Skin epidermis (tissue), 12 donors: ENCODE results near the gene SERPINB11.
A peak's percentile ranks its signal among the peaks of the same experiment; 100 is the strongest.
"Not testable (repeated sequence)": the region's sequence is repeated elsewhere in the genome, so short reads cannot be mapped to it uniquely, and the experiment has no call there.

Source experiments
- H3K27ac ChIP-seq, 21 experiments: fragments of 200-600 bp; sonication (generic) in 11 of 21; one replicate each; pipeline ENCODE4 v1.5.0; 2020; ENCODE audit warnings: mild to moderate bottlenecking in 3 of 21, inconsistent platforms in 2 of 21, moderate library complexity in 2 of 21
- H3K4me3 ChIP-seq, 7 experiments: fragments of 200-600 bp; sonication (generic) in 2 of 7; one replicate each; pipeline ENCODE4 v1.5.0; 2020; ENCODE audit warnings: inconsistent platforms in 2 of 7, mild to moderate bottlenecking in 2 of 7, moderate library complexity in 1 of 7

SERPINB11 gene

GRCh38 chr18:63702660-63703059 is at the start of gene SERPINB11:
Gene SERPINB11, plus strand, starts transcription at chr18:63702960. Its CDS starts 7,234 bp downstream, at chr18:63710194.
- Histone ChIP-seq H3K4me3 (no peak within 1 kb of the TSS), H3K27ac (no peak within 1 kb of the TSS)

- H3K27ac ChIP-seq, H3K4me3 ChIP-seq: not testable (repeated sequence)
Observed at GRCh38 chr18:63658920-63659319, 43.8 kb upstream of the SERPINB11 start.

GRCh38 chr18:63661750-63662149 is 41.0 kb upstream of the SERPINB11 start, which contains the start of gene SERPINB3:
Gene SERPINB3, minus strand, starts transcription at chr18:63661893. Its CDS starts 677 bp downstream, at chr18:63661216.
- not testable (repeated sequence) for H3K4me3 ChIP-seq

GRCh38 chr18:63664571-63664970 is 38.2 kb upstream of the SERPINB11 start:
- no peak overlapping the region for H3K4me3 ChIP-seq
- no peak overlapping the region for H3K27ac ChIP-seq

More at GRCh38 chr18:63661750-63662149, 41.0 kb upstream of the SERPINB11 start, which contains the start of gene SERPINB3:
- peak within 1 kb of the TSS in 1 of 21 experiments; percentile 21 for H3K27ac ChIP-seq

GRCh38 chr18:63676526-63677323 is 26.0 kb upstream of the SERPINB11 start:
- H3K27ac ChIP-seq, result peak overlapping the region in 1 of 21 experiments; percentile 52

GRCh38 chr18:63677500-63678225 is 25.1 kb upstream of the SERPINB11 start:
- Histone ChIP-seq H3K4me3 (no peak overlapping the region), H3K27ac (peak overlapping the region in 2 of 21 experiments; percentile 31 to 52)

More at GRCh38 chr18:63676526-63677323, 26.0 kb upstream of the SERPINB11 start:
- H3K4me3 ChIP-seq, result no peak overlapping the region

GRCh38 chr18:63679820-63680606 is 22.7 kb upstream of the SERPINB11 start:
- peak overlapping the region in 5 of 21 experiments; percentile 3 to 60 (median 44) for H3K27ac ChIP-seq
- no peak overlapping the region for H3K4me3 ChIP-seq

- peak overlapping the region in 3 of 21 experiments; percentile 37 to 64 (median 63) for H3K27ac ChIP-seq
- H3K4me3 ChIP-seq, result no peak overlapping the region
Observed at GRCh38 chr18:63681449-63682340, 21.1 kb upstream of the SERPINB11 start.

- Histone ChIP-seq H3K4me3 (no peak overlapping the region), H3K27ac (peak overlapping the region in 9 of 21 experiments; percentile 37 to 68 (median 55))
Observed at GRCh38 chr18:63683152-63683551, 19.6 kb upstream of the SERPINB11 start.

GRCh38 chr18:63683890-63684289 is 18.9 kb upstream of the SERPINB11 start:
- Histone ChIP-seq H3K27ac (peak overlapping the region in 1 of 21 experiments; percentile 55), H3K4me3 (no peak overlapping the region)

GRCh38 chr18:63684718-63685117 is 18.0 kb upstream of the SERPINB11 start:
- Histone ChIP-seq H3K4me3 (no peak overlapping the region), H3K27ac (no peak overlapping the region)

GRCh38 chr18:63686871-63687270 is 15.9 kb upstream of the SERPINB11 start:
- no peak overlapping the region for H3K4me3 ChIP-seq

GRCh38 chr18:63689064-63689463 is 13.7 kb upstream of the SERPINB11 start:
- no peak overlapping the region for H3K27ac ChIP-seq
- no peak overlapping the region for H3K4me3 ChIP-seq

More at GRCh38 chr18:63686871-63687270, 15.9 kb upstream of the SERPINB11 start:
- H3K27ac ChIP-seq, result no peak overlapping the region

- Histone ChIP-seq H3K27ac (no peak overlapping the region), H3K4me3 (no peak overlapping the region)
Observed at GRCh38 chr18:63697097-63697660, 5.6 kb upstream of the SERPINB11 start.

GRCh38 chr18:63700501-63700900 is 2.3 kb upstream of the SERPINB11 start:
- no peak overlapping the region for H3K4me3 ChIP-seq
- no peak overlapping the region for H3K27ac ChIP-seq

GRCh38 chr18:63701952-63702351 is 808 bp upstream of the SERPINB11 start:
- H3K4me3 ChIP-seq, result no peak overlapping the region

GRCh38 chr18:63705401-63705800 is 2.6 kb downstream of the SERPINB11 start:
- no peak overlapping the region for H3K27ac ChIP-seq
- H3K4me3 ChIP-seq, result no peak overlapping the region

More at GRCh38 chr18:63701952-63702351, 808 bp upstream of the SERPINB11 start:
- H3K27ac ChIP-seq, result no peak overlapping the region

- H3K4me3 ChIP-seq, result no peak overlapping the region
- H3K27ac ChIP-seq, result no peak overlapping the region
Observed at GRCh38 chr18:63707816-63708215, 5.1 kb downstream of the SERPINB11 start.
